GM18502 (cell line): ENCODE results near the gene CACNG6.

Experiments
- ATAC-seq: cut with Tn5 transposase; IDR thresholded peaks from one replicate; pipeline ENCODE4 v1.9.1; 2021; ENCODE audit warnings: mild to moderate bottlenecking; ENCODE audit not compliant: unreplicated experiment, poor library complexity

The CACNG6 gene

DNA sequence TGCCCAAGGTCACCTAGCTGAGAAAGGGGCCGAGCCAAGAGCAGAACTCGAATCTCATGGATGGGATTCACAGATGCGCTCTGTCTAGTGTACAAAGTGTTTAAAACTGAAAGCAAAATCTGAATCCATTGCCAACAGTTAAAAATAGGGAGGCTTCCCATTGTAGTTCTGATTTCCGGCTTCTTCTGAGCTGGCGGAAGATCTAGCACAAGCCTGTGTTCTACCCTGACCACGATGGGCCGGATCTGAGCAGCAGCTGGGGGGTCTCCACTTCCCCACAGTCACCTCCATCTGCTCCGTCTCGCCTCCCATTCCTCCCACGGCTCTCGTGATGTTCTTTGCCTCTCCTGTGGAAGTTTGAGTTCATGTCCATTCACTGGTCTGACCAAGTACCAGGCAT lies 26.3 kb upstream of the CACNG6 start:
- no peak for ATAC-seq

DNA sequence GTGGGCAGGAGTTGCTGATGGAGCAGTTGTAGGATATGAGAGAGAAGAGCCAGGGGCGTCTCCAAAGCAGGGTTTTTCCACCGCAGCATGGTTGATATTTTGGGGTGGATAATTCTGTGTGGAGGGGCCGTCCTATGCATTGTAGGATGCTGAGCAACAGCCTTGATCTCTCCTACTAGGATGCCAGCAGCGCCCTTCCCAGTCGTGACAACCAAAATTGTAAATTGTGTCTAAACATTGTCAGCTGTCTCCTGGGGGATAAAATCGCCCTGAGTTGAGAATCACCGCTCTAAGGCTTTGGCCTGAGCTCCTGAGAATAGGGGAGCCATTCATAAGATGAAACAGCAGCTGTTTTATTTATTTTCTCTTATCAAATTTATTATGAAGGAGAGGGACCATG lies 24.5 kb upstream of the CACNG6 start:
- ATAC-seq: no peak

DNA sequence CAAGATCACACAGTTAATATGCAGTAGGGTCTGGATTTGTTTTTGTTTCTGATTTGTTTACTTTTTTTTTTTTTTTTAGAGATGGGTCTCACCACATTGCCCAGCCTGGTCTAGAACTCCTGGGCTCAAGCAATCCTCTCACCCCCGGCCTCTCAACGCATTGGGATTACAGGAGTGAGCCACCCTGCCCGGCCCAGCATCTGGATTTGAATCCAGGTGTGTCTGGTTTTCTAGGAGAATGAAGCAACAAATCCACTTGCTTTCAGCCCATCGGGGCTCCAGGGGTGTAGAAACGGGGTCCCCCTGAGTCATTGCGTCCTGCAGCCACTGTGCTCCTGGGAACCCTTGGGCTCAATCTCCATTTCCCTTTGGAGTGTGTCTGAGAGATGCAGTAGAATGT lies 22.1 kb upstream of the CACNG6 start:
- ATAC-seq: no peak

DNA sequence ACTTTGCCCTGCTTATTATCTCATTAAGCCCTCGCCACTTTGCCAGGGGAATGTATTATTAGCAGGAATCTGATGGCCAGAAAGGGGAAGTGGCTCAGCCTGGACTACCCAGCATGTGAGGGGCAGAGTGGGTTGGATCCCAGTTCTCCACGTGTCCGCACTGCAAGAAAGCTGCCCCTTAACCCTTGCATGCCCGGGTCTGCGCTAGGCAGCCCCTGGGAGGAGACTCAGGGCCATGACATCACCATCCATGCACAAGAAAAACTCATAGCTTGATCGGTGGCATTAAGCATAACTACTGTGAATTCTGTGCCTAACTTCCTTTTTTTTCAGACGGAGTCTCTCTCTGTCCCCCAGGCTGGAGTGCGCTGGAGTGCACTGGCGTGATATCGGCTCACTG lies 19.8 kb upstream of the CACNG6 start:
- ATAC-seq: no peak

DNA sequence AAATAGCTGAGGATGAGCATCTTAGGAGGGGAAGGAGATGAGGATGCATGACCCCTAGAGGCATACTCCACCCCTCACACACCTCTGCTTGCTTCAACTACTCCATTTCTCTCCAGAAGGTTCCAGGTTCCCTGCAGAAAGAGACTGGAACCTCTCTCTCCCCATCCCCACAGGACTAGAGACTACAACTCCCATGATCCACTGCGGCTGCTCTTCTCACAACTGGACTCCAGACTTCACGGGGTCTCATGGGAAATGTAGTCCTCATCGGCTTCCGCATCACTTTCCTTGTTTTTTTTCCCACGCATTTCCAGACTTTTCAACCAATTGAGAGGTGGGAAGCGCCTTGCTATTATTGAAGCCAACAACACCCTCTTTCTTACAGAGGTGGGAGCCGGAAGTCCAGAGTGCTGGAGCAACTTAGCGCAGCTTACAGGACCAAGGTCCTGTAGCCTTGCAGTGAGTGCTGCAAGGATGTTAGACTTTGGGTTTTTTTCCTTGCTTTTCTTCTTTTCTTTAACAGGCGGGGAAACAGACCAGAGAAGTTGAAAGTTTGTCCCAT lies 13.9 kb upstream of the CACNG6 start:
- no peak for ATAC-seq

DNA sequence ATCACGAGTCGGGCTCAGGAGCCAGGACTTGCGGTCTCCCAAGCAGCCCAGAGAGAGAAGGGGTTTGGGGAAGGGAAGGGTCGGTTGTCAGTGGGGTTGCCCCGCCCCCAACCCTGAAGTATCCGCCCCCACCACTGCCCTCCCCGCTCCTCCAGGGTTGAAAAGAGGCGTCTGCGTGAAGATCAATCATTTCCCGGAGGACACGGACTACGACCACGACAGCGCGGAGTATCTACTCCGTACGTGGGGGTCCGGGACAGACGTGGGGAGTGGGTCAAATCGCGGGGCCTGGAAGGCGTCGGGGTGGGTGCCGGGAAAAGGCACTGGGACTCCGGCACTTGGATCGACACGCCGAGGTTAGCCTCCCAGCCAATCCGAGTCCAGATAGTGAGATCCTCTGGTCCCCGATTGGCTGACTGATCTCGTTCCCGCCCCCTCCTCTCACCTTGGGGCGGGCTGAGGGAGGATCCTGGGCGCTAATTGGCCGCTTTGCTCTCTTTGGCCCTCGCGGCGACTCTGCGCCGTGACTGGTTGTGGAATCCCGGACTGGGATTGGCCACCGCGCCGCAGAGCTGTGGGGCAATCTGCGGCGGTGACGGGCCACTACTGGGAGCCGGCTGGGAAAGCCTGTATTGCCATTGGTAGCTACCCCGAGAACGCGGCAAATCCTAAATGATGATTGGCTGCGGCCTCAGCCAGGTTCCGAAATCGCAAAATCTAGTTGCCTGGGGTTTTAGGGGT lies 13.3 kb upstream of the CACNG6 start:
- ATAC-seq: no peak

DNA sequence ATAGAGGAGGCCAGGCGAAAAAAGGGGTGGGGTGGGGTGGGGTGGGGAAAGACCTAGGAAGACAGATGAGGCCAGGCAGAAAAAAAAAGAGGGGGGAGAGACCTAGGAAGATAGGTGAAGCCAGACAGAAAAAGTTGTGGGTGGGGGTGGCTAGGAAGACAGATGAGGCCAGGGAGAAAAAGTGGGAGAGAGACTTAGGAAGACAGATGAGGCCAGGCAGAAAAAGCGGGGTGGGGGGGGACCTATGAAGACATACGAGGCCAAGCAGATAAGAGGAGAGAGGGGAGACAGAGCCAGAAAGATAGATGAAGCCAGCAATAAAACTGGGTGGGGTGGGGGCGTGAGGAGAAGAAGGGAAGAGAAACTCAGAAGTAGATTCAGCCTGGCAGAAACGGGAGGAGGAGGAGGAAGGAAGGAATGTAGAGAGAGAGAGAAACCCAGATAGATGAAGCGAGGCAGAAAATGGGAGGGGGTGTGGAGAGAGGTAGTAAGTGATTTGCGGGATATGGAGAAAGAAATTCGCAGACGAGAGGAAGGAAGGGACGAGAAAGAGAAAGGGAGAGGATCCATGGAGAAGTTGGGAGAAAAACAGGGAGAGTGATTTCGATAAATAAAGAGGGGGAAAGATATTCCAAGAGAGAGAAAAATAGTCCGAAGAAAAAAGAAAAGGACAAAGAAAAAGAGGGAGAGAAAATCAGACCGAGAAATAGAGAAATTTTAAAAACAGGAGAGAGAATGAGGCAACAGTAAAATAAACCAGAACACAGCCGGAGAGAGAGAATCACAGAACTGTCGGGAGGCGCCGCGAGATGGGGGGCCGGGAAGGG lies 12.2 kb upstream of the CACNG6 start:
- no peak for ATAC-seq

DNA sequence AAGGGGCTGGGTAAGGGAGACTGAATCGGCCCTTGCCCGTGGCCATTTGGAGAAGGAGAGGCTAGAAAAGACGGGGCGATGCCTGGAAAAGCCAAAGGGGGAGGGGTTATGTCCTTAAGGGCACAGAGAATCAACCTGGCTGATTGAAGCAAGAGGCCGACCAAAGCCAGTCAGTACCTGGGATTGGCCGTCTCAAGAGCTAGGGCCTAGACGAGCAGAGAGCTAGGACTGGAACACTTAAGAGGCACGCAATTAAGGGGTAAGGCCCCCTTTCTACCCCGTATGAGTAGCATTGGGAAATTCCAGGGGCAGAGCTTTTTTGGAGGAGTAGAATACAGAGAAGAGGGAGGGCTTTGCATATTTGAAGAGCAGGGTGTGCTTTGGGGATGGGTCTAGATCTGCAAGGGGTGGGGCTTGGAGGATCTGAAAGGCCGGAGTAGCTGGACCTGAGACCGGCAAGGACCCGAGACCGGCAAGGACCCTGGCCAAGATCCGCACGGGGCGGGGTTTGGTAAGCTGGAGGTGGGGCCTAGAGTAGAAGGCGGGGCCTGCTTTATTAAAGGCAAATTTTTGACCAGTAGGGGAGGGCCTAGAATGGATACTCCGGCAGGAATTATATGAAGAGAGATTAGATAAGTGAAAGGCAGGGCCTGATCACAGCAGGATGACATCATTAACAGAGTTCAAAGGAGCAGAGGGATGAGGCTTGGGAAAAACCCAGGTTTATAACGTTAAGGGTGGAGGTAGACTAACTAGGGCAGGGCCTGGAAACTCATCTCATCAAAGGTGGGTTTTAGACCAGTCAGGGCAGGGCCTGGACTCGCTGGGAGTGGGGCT lies 10.7 kb upstream of the CACNG6 start:
- no peak for ATAC-seq

DNA sequence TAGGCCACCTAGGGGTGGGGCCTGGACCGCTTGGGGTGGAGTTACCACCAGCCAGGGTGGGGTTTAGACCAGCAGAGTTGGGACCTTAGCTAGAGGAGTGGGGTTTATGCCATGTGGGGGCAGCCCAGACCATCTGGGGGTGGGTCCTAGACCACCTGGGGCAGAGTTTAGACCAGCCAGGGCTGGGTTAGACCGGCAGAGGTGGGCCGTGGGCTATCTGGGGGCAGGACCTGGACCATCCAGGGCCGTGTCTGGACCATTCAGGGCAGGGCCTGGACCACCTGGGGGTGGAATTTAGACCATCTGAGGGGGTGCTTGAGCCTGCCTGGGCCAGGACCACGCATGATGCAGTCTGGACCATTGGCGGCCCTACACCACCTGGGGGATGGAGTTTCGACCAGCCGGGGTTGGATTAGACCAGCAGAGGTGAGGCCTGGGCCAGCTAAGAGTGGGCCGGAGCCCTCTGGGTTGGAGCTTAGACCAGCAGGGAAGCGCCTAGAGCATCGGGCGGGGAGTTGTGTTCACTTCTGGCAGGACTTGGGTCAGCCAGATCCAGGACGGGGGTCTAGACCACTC lies 10.0 kb upstream of the CACNG6 start:
- no peak for ATAC-seq

DNA sequence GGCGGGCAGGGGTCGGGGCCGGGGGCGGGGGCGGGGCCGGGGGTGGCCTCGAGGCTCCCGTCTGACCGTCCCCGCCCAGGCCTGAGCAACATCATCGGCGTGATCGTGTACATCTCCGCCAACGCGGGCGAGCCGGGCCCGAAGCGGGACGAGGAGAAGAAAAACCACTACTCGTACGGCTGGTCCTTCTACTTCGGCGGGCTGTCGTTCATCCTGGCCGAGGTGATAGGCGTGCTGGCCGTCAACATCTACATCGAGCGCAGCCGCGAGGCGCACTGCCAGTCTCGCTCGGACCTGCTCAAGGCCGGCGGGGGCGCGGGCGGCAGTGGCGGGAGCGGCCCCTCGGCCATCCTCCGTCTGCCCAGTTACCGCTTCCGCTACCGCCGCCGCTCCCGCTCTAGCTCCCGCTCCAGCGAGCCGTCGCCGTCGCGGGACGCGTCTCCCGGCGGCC lies 9.4 kb upstream of the CACNG6 start:
- no peak for ATAC-seq

DNA sequence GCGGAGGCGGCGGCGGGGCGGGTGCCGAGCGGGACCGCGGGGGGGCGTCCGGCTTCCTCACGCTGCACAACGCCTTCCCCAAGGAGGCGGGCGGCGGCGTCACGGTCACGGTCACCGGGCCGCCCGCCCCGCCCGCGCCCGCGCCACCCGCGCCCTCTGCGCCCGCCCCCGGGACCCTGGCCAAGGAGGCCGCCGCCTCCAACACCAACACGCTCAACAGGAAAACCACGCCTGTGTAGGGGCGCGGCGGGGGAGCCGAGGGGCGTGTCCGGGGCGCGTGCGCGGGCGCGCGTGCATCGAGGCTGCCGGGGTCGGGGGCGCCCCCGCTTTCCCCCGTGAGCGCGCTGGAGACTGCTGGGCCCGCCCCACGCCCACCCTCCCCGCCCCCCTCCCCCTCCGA lies 8.8 kb upstream of the CACNG6 start:
- ATAC-seq: no peak

DNA sequence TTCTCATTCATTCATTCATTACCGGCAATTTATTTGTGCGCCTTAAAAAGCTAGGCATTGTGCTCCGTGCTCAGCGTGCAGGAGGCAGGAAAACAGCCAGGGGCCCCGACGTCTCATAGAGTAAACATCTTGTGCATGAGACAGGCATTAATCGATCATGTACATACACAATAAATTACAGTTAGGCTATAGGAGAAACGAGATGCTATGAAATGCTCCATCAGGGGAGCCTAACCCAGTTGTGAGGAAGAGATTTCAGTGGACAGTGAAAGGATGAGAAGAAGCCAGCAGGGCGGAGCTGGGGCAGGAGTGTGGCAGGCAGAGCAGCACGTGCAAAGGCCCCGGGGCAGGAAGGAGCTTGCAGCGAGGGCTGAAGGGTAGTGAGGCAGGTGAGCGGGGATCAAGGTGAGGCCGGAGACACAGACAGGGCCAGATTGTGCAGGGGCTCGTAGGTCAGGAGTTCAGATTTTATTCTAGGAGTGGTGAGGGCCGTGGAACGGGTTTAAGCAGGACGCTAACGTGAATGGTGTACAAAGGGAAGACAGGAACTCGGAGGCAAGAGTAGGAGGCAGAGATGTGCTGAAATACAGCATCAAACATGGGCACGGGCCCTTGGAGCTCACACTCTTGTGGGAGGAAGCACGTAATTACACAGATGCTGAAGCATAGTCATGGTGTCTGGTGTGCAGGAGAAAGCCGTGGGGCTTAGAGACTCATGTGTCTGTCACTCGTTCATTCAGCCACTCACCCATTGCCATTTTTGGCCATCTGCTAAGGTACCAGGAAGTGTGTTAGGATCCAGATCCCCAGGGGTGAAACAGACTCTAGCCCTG lies 7.8 kb upstream of the CACNG6 start:
- ATAC-seq: no peak

DNA sequence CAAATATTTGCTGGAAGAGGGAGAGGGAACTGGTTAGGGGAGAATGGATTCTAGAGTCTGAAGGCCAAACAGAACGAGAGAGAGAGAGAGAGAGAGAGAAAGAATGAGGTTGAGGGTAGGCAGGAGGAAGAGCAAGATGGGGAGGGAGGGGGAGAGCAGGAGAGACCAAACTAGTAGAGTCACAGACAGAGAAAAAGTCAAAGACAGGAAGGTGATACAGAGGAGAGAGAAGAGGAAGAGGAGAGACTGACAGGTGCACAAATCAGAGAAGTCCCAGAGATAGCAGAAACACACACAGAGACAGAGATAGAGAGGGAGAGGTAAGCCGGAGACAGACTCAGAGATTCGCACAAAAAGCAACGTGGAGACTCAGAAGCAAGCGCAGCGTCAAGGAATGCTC lies 5.6 kb upstream of the CACNG6 start:
- ATAC-seq: no peak

DNA sequence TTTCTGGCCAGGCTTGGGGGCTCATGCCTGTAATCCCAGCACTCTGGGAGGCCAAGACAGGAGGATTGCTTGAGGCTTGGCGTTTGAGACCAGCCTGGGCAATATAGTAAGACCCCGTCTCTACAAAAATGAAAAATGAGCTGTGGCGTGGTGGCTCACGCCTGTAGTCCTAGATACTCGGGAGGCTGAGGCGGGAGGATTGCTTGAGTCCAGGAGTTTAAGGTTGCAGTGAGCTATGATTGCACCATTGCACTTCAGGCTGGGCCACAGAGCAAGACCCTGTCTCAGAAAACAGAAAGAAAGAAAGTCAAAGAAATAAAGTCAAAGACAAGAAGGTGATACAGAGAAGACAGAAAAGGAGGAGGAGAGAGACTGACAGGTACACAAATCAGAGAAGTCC lies 2.5 kb upstream of the CACNG6 start:
- no peak for ATAC-seq

DNA sequence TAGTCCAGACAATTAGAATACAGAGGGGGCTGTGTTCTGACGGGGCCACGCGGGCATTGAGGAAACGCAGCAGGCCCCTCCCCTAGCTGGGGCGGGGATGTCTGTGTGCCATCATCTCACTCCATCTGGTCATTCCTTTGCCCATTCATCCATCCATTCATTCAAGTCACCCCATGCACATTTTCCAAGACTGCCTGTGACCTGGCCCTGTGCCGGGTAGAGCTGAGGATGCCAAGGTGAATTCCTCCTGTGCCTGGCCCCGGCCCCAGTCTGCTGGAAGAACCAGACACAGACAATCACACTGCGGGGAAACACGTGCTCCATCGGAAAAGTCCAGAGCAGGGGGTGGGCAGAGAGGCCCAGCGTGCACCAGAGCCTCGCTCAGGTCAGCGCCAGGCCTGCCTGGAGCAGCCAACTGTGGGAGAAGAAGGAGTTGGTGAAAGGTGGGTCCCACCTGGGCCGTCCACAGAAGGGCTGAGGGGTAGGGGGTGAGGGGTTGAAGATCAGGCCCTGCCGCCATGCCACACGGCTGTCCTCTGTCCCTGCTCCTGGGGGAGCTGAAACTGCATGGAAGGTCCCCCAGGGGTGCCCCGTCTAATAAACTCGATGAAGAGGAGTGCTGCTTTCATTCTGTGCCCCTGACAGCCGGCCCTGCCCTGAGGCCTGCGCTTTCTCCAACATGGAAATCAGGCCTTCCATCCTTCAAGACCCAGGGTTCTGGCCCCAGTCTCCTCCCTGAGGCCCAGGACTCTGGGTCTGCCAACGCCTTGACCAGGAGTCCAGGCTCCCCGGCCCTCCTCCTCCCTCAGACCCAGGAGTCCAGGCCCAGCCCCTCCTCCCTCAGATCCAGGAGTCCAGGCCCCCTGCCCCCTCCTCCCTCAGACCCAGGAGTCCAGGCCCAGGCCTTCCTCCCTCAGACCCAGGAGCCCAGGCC lies 1.6 kb upstream of the CACNG6 start:
- ATAC-seq: no peak

DNA sequence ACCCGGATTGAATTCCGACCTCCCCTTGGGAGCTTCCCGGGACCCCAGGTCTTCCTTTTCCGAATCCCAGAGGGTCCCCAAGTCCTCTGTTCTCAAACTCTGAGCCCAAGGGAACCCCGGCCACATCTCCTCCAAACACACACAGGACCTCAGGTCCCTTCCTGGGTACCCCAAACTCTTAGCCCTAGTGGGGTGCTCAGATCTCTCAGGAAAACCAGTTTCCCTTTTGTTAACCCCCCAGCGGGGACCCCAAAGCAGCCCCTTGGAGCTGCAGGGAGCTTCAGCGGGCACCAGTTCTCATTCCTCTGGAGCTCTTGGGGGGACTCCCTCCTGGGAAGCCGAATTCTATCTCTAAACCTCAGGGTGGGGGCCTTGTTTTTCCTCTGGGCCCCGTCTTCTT lies 774 bp downstream of the CACNG6 start:
- no peak for ATAC-seq

DNA sequence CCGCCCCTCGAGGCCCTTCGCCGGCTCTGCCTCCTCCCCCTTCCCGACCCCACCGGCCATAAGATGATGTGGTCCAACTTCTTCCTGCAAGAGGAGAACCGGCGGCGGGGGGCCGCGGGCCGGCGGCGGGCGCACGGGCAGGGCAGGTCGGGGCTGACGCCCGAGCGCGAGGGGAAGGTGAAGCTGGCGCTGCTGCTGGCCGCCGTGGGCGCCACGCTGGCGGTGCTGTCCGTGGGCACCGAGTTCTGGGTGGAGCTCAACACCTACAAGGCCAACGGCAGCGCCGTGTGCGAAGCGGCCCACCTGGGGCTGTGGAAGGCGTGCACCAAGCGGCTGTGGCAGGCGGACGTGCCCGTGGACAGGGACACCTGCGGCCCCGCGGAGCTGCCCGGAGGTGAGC lies 1.4 kb downstream of the CACNG6 start:
- no peak for ATAC-seq

DNA sequence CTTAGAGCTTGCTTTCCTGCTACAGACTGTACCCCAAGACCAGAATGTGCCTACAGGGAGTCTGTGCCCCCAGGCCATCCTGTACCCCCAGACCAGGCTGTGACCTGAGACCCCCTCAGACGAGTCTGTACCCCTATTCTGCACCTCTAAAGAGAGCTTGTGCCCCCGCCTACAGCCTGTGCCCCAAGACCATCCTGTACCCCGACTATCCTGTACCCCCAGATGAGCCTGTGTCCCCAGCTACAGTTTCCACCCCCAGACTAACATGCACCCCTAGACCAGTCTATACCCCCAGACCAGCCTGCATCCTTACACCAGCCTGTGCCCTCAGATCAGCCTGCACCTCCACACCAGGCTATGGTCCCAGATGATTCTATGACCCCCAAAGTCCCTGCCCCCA lies 2.0 kb downstream of the CACNG6 start:
- ATAC-seq: no peak
